ENCODE measurements around the gene SBSN. TPM values are rescaled to one million over a fixed set of nuclear protein-coding genes. Genes with fewer than 3 reads are reported as not detected.

Gene SBSN
- total and polyA plus RNA-seq, 4 donors: not detected

DNA sequence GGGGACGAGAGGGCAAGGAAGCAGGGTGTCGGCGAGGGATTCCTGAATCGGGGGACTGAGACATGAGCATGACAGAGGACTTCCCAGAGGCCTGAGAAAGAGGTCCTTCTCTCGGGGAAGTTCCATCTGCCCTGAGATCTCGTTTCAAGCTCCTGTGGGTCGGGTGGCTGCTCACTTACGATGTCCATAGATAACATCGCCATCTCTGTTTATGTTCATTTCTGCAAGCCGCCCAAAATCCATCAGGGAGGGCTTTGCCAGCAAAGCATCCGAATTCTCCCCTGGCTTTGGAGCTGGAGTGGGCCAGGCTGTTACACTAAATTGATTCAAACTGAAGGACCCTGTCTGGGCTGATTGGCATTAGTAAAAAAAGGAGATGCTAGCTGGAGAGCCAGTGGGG is 20.6 kb downstream of the SBSN start:
- Histone ChIP-seq H3K4me1 (ENCODE audit: control insufficient read depth in 4 of 4, insufficient read depth in 4 of 4, low read length in 3 of 4) (peaks cover 0 to 16% (median 7%) of the 10 kb centered on the region in 4 donors), H3K36me3 (ENCODE audit: control insufficient read depth in 4 of 4, insufficient read depth in 3 of 4, low read depth in 1 of 4, low read length in 3 of 4) (peaks cover 0 to 1% (median 0%) of the 10 kb centered on the region in 4 donors), H3K4me3 (ENCODE audit: low read depth in 1 of 3, low read length in 3 of 3) (no peak overlapping the region), H3K9me3 (ENCODE audit: control insufficient read depth in 4 of 4, low read length in 3 of 4) (no peaks in the 10 kb centered on the region), H3K27me3 (ENCODE audit: control insufficient read depth in 4 of 4, insufficient read depth in 4 of 4, low read length in 3 of 4) (no peaks in the 10 kb centered on the region), H3K27ac (ENCODE audit: low read depth in 1 of 2, low read length in 2 of 2) (no peak overlapping the region), H3K9ac (ENCODE audit: low read depth in 1 of 2, low read length in 2 of 2) (no peak overlapping the region)
- TF ChIP-seq, protein P1, sequence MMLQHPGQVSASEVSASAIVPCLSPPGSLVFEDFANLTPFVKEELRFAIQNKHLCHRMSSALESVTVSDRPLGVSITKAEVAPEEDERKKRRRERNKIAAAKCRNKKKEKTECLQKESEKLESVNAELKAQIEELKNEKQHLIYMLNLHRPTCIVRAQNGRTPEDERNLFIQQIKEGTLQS (IDR thresholded peaks at IDR 0.05): no peak
- no peak for TF ChIP-seq SP1 (IDR thresholded peaks at IDR 0.05)
- TF ChIP-seq HNF4G (IDR thresholded peaks at IDR 0.05): no peak
- TF ChIP-seq RAD21 (IDR thresholded peaks at IDR 0.05): no peak
- no peak for TF ChIP-seq TAF1 (conservative IDR thresholded peaks at IDR 0.05)
- TF ChIP-seq NR2F2 (IDR thresholded peaks at IDR 0.05): no peak
- TF ChIP-seq FOXA1 (IDR thresholded peaks at IDR 0.05): no peak
- TF ChIP-seq, protein P2, sequence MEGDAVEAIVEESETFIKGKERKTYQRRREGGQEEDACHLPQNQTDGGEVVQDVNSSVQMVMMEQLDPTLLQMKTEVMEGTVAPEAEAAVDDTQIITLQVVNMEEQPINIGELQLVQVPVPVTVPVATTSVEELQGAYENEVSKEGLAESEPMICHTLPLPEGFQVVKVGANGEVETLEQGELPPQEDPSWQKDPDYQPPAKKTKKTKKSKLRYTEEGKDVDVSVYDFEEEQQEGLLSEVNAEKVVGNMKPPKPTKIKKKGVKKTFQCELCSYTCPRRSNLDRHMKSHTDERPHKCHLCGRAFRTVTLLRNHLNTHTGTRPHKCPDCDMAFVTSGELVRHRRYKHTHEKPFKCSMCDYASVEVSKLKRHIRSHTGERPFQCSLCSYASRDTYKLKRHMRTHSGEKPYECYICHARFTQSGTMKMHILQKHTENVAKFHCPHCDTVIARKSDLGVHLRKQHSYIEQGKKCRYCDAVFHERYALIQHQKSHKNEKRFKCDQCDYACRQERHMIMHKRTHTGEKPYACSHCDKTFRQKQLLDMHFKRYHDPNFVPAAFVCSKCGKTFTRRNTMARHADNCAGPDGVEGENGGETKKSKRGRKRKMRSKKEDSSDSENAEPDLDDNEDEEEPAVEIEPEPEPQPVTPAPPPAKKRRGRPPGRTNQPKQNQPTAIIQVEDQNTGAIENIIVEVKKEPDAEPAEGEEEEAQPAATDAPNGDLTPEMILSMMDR (IDR thresholded peaks at IDR 0.05; ENCODE audit: low read depth, low read length, missing input control): no peak
- TF ChIP-seq HNF4A (conservative IDR thresholded peaks at IDR 0.05): no peak
- TF ChIP-seq, protein P3, sequence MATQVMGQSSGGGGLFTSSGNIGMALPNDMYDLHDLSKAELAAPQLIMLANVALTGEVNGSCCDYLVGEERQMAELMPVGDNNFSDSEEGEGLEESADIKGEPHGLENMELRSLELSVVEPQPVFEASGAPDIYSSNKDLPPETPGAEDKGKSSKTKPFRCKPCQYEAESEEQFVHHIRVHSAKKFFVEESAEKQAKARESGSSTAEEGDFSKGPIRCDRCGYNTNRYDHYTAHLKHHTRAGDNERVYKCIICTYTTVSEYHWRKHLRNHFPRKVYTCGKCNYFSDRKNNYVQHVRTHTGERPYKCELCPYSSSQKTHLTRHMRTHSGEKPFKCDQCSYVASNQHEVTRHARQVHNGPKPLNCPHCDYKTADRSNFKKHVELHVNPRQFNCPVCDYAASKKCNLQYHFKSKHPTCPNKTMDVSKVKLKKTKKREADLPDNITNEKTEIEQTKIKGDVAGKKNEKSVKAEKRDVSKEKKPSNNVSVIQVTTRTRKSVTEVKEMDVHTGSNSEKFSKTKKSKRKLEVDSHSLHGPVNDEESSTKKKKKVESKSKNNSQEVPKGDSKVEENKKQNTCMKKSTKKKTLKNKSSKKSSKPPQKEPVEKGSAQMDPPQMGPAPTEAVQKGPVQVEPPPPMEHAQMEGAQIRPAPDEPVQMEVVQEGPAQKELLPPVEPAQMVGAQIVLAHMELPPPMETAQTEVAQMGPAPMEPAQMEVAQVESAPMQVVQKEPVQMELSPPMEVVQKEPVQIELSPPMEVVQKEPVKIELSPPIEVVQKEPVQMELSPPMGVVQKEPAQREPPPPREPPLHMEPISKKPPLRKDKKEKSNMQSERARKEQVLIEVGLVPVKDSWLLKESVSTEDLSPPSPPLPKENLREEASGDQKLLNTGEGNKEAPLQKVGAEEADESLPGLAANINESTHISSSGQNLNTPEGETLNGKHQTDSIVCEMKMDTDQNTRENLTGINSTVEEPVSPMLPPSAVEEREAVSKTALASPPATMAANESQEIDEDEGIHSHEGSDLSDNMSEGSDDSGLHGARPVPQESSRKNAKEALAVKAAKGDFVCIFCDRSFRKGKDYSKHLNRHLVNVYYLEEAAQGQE (IDR thresholded peaks at IDR 0.05): no peak
- no peak for TF ChIP-seq YY1 (IDR thresholded peaks at IDR 0.05)
- no peak for TF ChIP-seq RXRA (IDR thresholded peaks at IDR 0.05)
- TF ChIP-seq MAX (IDR thresholded peaks at IDR 0.05): no peak
- DNase-seq (ENCODE audit: low spot score): no peak
- 91% methylated on average over 11 of the region's 11 CpGs for WGBS

DNA sequence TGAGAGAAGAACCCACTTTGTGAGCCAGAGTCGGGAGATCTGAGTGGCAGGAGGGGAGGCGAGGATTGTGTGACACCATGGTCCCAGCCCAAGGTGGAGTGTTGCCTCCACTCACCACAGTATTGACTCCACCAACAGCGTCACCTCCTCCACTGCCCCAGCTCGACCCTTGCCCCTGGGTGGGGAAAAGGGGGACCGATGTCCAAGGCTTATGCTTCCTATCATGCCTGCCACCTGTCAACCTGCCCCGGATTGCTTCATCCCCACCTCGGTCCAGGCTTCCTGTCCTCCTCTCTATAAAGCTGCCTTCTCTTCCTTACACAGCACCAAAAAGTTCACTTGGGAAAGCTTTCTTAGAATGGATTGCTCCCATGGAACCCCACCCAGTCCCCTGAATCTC is 22.1 kb downstream of the SBSN start:
- Histone ChIP-seq H3K4me1 (ENCODE audit: control insufficient read depth in 4 of 4, insufficient read depth in 4 of 4, low read length in 3 of 4) (peaks cover 0 to 16% (median 7%) of the 10 kb centered on the region in 4 donors), H3K9ac (ENCODE audit: low read depth in 1 of 2, low read length in 2 of 2) (no peak overlapping the region), H3K27ac (ENCODE audit: low read depth in 1 of 2, low read length in 2 of 2) (no peak overlapping the region), H3K9me3 (ENCODE audit: control insufficient read depth in 4 of 4, low read length in 3 of 4) (no peaks in the 10 kb centered on the region), H3K27me3 (ENCODE audit: control insufficient read depth in 4 of 4, insufficient read depth in 4 of 4, low read length in 3 of 4) (no peaks in the 10 kb centered on the region), H3K4me3 (ENCODE audit: low read depth in 1 of 3, low read length in 3 of 3) (no peak overlapping the region), H3K36me3 (ENCODE audit: control insufficient read depth in 4 of 4, insufficient read depth in 3 of 4, low read depth in 1 of 4, low read length in 3 of 4) (peaks cover 0 to under 1% (median 0%) of the 10 kb centered on the region in 4 donors)
- DNase-seq (ENCODE audit: low spot score): no peak
- TF ChIP-seq TAF1 (conservative IDR thresholded peaks at IDR 0.05) (no peak), YY1 (IDR thresholded peaks at IDR 0.05) (no peak), MAX (IDR thresholded peaks at IDR 0.05) (no peak), GABPA (IDR thresholded peaks at IDR 0.05 in 1 of 2, conservative IDR thresholded peaks at IDR 0.05 in 1 of 2) (no peak), SP1 (IDR thresholded peaks at IDR 0.05) (no peak), FOXA1 (IDR thresholded peaks at IDR 0.05) (no peak), EGR1 (IDR thresholded peaks at IDR 0.05; ENCODE audit: low read depth in 2 of 2) (no peak), FOXA2 (IDR thresholded peaks at IDR 0.05) (no peak)
- TF ChIP-seq, protein P4, sequence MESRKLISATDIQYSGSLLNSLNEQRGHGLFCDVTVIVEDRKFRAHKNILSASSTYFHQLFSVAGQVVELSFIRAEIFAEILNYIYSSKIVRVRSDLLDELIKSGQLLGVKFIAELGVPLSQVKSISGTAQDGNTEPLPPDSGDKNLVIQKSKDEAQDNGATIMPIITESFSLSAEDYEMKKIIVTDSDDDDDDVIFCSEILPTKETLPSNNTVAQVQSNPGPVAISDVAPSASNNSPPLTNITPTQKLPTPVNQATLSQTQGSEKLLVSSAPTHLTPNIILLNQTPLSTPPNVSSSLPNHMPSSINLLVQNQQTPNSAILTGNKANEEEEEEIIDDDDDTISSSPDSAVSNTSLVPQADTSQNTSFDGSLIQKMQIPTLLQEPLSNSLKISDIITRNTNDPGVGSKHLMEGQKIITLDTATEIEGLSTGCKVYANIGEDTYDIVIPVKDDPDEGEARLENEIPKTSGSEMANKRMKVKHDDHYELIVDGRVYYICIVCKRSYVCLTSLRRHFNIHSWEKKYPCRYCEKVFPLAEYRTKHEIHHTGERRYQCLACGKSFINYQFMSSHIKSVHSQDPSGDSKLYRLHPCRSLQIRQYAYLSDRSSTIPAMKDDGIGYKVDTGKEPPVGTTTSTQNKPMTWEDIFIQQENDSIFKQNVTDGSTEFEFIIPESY (IDR thresholded peaks at IDR 0.05): no peak
- TF ChIP-seq, protein P1 (IDR thresholded peaks at IDR 0.05): no peak
- WGBS: 63% methylated on average over 7 of the region's 7 CpGs
